KMS-11 (cell line): ENCODE results near the gene SND1.

Experiments used
- H2AFZ ChIP-seq: fragments of 200-600 bp; sonication (generic); 2 replicates; pipeline ENCODE4 v1.6.1; 2016; ENCODE audit warnings: antibody characterized with exemption, mixed run types, low read depth
- H3K27ac ChIP-seq: fragments of 200-600 bp; sonication (generic); 2 replicates; pipeline ENCODE4 v1.6.1; 2016; ENCODE audit warnings: mild to moderate bottlenecking, mixed run types
- H3K27me3 ChIP-seq: fragments of 200-600 bp; sonication (generic); 2 replicates; pipeline ENCODE4 v1.6.1; 2017; ENCODE audit warnings: mild to moderate bottlenecking, low read depth, mixed run types, moderate library complexity; ENCODE audit not compliant: insufficient read depth
- H3K36me3 ChIP-seq: fragments of 200-600 bp; sonication (generic); 2 replicates; pipeline ENCODE4 v1.6.1; 2017; ENCODE audit warnings: mild to moderate bottlenecking, mixed run types; ENCODE audit not compliant: insufficient read depth
- H3K4me1 ChIP-seq: fragments of 200-600 bp; sonication (generic); 2 replicates; pipeline ENCODE4 v1.6.1; 2016; ENCODE audit warnings: mild to moderate bottlenecking, low read depth, mixed run types; ENCODE audit not compliant: poor library complexity, severe bottlenecking
- H3K4me2 ChIP-seq: fragments of 200-600 bp; sonication (generic); 2 replicates; pipeline ENCODE4 v1.7.0; 2016; ENCODE audit warnings: mild to moderate bottlenecking, mixed run types
- H3K4me3 ChIP-seq: fragments of 200-600 bp; sonication (generic); IDR thresholded peaks from 2 replicates; pipeline ENCODE4 v1.6.1; 2017; ENCODE audit warnings: low read depth, low read length, mixed read lengths; ENCODE audit not compliant: insufficient read depth
- H3K79me2 ChIP-seq: fragments of 200-600 bp; sonication (generic); 2 replicates; pipeline ENCODE4 v1.6.1; 2016; ENCODE audit warnings: low read depth, mixed run types; ENCODE audit not compliant: insufficient read depth
- H3K9ac ChIP-seq: fragments of 200-600 bp; sonication (generic); 2 replicates; pipeline ENCODE4 v1.6.1; 2016; ENCODE audit warnings: mild to moderate bottlenecking, mixed run types
- H4K20me1 ChIP-seq: fragments of 200-600 bp; sonication (generic); 2 replicates; pipeline ENCODE4 v1.6.1; 2016; ENCODE audit warnings: mild to moderate bottlenecking, mixed run types; ENCODE audit not compliant: insufficient read depth
- CTCF ChIP-seq: fragments of 200-600 bp; sonication (generic); conservative IDR thresholded peaks from 2 replicates; pipeline ENCODE4 v1.6.1; 2017; ENCODE audit warnings: low read depth, mild to moderate bottlenecking, antibody characterized with exemption, low read length, moderate library complexity, mixed read lengths

The SND1 gene

DNA sequence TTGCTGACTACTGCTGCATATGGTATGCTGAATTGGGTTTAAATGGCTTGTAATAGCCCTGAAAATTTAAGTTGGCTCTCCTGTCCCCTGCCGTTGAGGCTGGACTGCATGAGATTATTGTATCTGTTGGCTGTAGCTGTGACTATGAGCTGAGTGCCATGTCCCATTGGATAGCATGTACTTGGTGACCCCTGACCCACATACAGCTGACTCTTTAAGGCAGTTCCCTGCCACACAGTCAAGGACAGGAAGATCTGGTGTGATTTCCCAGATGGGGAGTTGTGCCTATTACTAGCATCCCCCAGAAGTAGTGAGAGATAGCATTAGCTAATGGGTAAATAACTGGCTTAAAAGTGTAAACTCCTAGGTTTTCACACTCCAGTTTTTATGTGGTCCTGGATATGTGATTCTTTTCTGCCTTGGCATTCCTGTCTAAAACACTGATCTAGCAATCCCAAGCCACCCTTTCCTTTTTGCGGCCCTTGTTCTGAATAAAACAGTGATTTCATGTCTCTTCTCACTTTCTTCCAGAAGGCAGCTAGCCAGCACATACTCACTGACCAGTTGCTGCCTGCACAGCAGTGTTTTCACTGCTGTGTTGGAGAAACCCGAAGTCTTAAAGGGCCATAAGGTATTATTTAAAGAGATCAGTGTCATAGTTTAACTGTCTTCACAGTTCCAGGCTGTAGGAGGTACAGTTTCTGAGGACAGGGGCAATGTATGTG is 343.3 kb downstream of the SND1 start:
- no peak overlapping the region for H3K9ac ChIP-seq
- TF ChIP-seq CTCF = no peak
- no peaks in the 10 kb centered on the region for H3K27me3 ChIP-seq
- H3K27ac ChIP-seq = no peak overlapping the region
- no peak overlapping the region for H2AFZ ChIP-seq
- H3K4me1 ChIP-seq = no peaks in the 10 kb centered on the region
- no peaks in the 10 kb centered on the region for H3K79me2 ChIP-seq
- no peak overlapping the region for H3K4me3 ChIP-seq
- H3K4me2 ChIP-seq = no peak overlapping the region
- peaks cover 5% of the 10 kb centered on the region; the same call in 1 of the 2 replicates for H3K36me3 ChIP-seq
- no peaks in the 10 kb centered on the region for H4K20me1 ChIP-seq

- peaks cover 5% of the 10 kb centered on the region; the same call in 1 of the 2 replicates for H3K36me3 ChIP-seq
- H3K27ac ChIP-seq = no peak overlapping the region
- H3K79me2 ChIP-seq = no peaks in the 10 kb centered on the region
Observed at GRCh38 chr7:127995881-127996215, 343.9 kb downstream of the SND1 start.

DNA sequence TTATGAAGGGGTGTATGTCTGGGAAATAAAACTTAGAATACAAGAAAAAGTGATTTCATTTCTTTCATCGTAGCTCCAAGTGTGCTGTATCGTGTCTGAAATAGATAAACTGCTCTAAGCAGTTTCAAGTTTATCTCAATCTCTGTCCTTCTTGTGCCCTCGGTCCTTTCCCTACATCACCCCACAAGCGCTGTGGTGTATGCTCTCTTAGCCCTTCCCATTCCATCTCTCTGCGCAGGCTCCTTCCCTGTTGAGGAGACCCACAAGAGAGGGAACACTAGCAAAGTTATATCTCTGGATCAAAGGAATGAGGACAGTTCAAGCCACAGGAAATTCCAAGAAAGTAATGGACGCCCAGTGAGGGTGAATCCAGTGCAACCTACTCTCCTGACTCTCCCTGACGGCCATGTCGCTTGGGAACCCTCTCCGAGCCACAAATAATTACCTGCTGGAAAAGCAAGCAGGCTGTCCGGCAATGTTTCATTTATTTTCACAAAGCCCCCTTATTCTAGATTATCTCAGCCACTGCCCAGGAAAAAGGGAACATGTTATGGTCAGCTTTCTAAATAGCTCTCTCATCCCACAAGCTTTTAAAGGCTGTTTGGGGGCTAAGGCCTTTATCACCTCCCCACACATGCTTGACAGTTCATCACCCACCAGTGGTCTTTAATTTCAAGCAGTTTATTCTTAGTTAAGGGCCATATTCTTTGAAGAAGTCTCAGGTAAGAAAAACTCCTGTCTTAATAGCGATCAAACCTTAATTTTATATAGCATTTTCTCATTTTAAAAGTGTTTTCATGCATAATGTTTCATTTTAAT is 344.5 kb downstream of the SND1 start:
- Histone ChIP-seq H2AFZ (no peak overlapping the region), H3K4me2 (no peak overlapping the region)

More at GRCh38 chr7:127995881-127996215, 343.9 kb downstream of the SND1 start:
- H3K4me1 ChIP-seq = no peaks in the 10 kb centered on the region
- H2AFZ ChIP-seq = no peak overlapping the region
- no peaks in the 10 kb centered on the region for H3K27me3 ChIP-seq
- TF ChIP-seq CTCF = no peak
- no peaks in the 10 kb centered on the region for H4K20me1 ChIP-seq
- no peak overlapping the region for H3K4me2 ChIP-seq
- no peak overlapping the region for H3K4me3 ChIP-seq
- no peak overlapping the region for H3K9ac ChIP-seq

More for the DNA sequence above, 344.5 kb downstream of the SND1 start:
- H3K27me3 ChIP-seq = no peaks in the 10 kb centered on the region
- no peak for TF ChIP-seq CTCF
- H3K36me3 ChIP-seq = peaks cover 5% of the 10 kb centered on the region; the same call in 1 of the 2 replicates
- H3K9ac ChIP-seq = no peak overlapping the region
- H3K4me1 ChIP-seq = no peaks in the 10 kb centered on the region
- H4K20me1 ChIP-seq = no peaks in the 10 kb centered on the region
- no peak overlapping the region for H3K4me3 ChIP-seq
- no peaks in the 10 kb centered on the region for H3K79me2 ChIP-seq
- no peak overlapping the region for H3K27ac ChIP-seq
